Karpas-422 (cell line): ENCODE measurements around the gene KCTD7. TPM values are rescaled to one million over a fixed set of nuclear protein-coding genes. Genes with fewer than 3 reads are reported as not detected.

ENCODE experiments used
- DNase-seq: peaks from one replicate; pipeline ENCODE4 v3.0.0-alpha.2; 2015
- H2AFZ ChIP-seq: fragments of 200-600 bp; sonication (generic); 2 replicates; pipeline ENCODE4 v1.6.1; 2014; ENCODE audit warnings: antibody characterized with exemption, low read length, mixed read lengths
- H3K27ac ChIP-seq: fragments of 200-600 bp; sonication (generic); 2 replicates; pipeline ENCODE4 v1.5.1; 2014; ENCODE audit warnings: mild to moderate bottlenecking, low read length, moderate library complexity
- H3K27me3 ChIP-seq: fragments of 200-600 bp; sonication (generic); 2 replicates; pipeline ENCODE4 v1.6.1; 2014; ENCODE audit warnings: low read length, mixed read lengths
- H3K36me3 ChIP-seq: fragments of 200-600 bp; sonication (generic); 2 replicates; pipeline ENCODE4 v1.6.1; 2014; ENCODE audit warnings: low read length, mixed read lengths; ENCODE audit not compliant: insufficient read depth
- H3K4me1 ChIP-seq: fragments of 200-600 bp; sonication (generic); 2 replicates; pipeline ENCODE4 v1.6.1; 2014; ENCODE audit warnings: mild to moderate bottlenecking, low read length, mixed read lengths
- H3K4me2 ChIP-seq: fragments of 200-600 bp; sonication (generic); 2 replicates; pipeline ENCODE4 v1.6.1; 2014; ENCODE audit warnings: low read length, low read depth, mild to moderate bottlenecking; ENCODE audit not compliant: poor library complexity, severe bottlenecking
- H3K4me3 ChIP-seq: fragments of 200-600 bp; sonication (generic); 2 replicates; pipeline ENCODE4 v1.5.1; 2014; ENCODE audit warnings: mild to moderate bottlenecking, antibody characterized with exemption, low read length, mixed read lengths
- H3K79me2 ChIP-seq: fragments of 200-600 bp; sonication (generic); 2 replicates; pipeline ENCODE4 v1.6.1; 2014; ENCODE audit warnings: mild to moderate bottlenecking, low read length, mixed read lengths
- H3K9ac ChIP-seq: fragments of 200-600 bp; sonication (generic); 2 replicates; pipeline ENCODE4 v1.6.0; 2014; ENCODE audit warnings: low read length
- H3K9me2 ChIP-seq: fragments of 200-600 bp; sonication (generic), shearing (Covaris generic); replicated peaks from 2 replicates; pipeline ENCODE4 v1.6.0; 2014; ENCODE audit warnings: mild to moderate bottlenecking, low read length, moderate library complexity; ENCODE audit not compliant: insufficient read depth
- H3K9me3 ChIP-seq: fragments of 300-700, 200-600 bp; sonication (generic); 2 replicates; pipeline ENCODE4 v1.6.1; 2014; ENCODE audit warnings: low read length, mixed read lengths
- H4K20me1 ChIP-seq: fragments of 200-600 bp; sonication (generic); 2 replicates; pipeline ENCODE4 v1.6.1; 2014; ENCODE audit warnings: mild to moderate bottlenecking, antibody characterized with exemption, low read length, low read depth; ENCODE audit not compliant: insufficient read depth
- total RNA-seq: library from RNA; depleted of rRNA; stranded (reverse); fragments of >200 nt; shearing (Covaris generic); gene quantifications from 2 replicates; pipeline ENCODE4 v1.2.3, GENCODE V29; 2014; ENCODE audit warnings: low replicate concordance

The KCTD7 gene
- total RNA-seq, 1 experiment from 2014 or later, result 23.2 TPM

- no peak overlapping the region for H3K4me2 ChIP-seq
- H4K20me1 ChIP-seq, result peaks cover 22% of the 10 kb centered on the region; the same call in 1 of the 2 replicates
- DNase-seq, result no peak
- no peak overlapping the region for H3K9ac ChIP-seq
- H3K4me3 ChIP-seq, result no peak overlapping the region
- no peaks in the 10 kb centered on the region for H3K9me2 ChIP-seq
- no peaks in the 10 kb centered on the region for H3K9me3 ChIP-seq
- H3K27me3 ChIP-seq, result no peaks in the 10 kb centered on the region
- H3K27ac ChIP-seq, result no peak overlapping the region
- H3K36me3 ChIP-seq, result no peaks in the 10 kb centered on the region
- peaks cover 16% of the 10 kb centered on the region for H3K4me1 ChIP-seq
- peaks cover 87% of the 10 kb centered on the region for H3K79me2 ChIP-seq
- no peak overlapping the region for H2AFZ ChIP-seq
These were observed 36.1 kb downstream of the KCTD7 start for GRCh38 chr7:66664590-66665293.

- Histone ChIP-seq H3K4me1 (peaks cover 22% of the 10 kb centered on the region), H2AFZ (no peak overlapping the region), H3K27ac (no peak overlapping the region), H3K27me3 (no peaks in the 10 kb centered on the region), H3K9me3 (no peaks in the 10 kb centered on the region), H3K4me2 (no peak overlapping the region), H3K36me3 (0 out of 2 replicates have a peak, but pooled peaks cover 3% of the 10 kb centered on the region), H3K9me2 (no peaks in the 10 kb centered on the region), H3K79me2 (peaks cover 86% of the 10 kb centered on the region), H3K9ac (no peak overlapping the region), H4K20me1 (peaks cover 22% of the 10 kb centered on the region; the same call in 1 of the 2 replicates), H3K4me3 (no peak overlapping the region)
- no peak for DNase-seq
These were observed 37.8 kb downstream of the KCTD7 start for GRCh38 chr7:66666313-66666952.

- H3K9me3 ChIP-seq, result no peaks in the 10 kb centered on the region
- no peak overlapping the region for H3K4me2 ChIP-seq
- H3K27me3 ChIP-seq, result no peaks in the 10 kb centered on the region
- no peak overlapping the region for H3K9ac ChIP-seq
- H3K9me2 ChIP-seq, result no peaks in the 10 kb centered on the region
- H4K20me1 ChIP-seq, result peaks cover 22% of the 10 kb centered on the region; the same call in 1 of the 2 replicates
- peaks cover 85% of the 10 kb centered on the region for H3K79me2 ChIP-seq
- H3K27ac ChIP-seq, result no peak overlapping the region
- H3K4me1 ChIP-seq, result peaks cover 22% of the 10 kb centered on the region
- no peak overlapping the region for H3K4me3 ChIP-seq
- DNase-seq, result no peak
- H3K36me3 ChIP-seq, result 0 out of 2 replicates have a peak, but pooled peaks cover 3% of the 10 kb centered on the region
- no peak overlapping the region for H2AFZ ChIP-seq
These were observed 38.5 kb downstream of the KCTD7 start for GRCh38 chr7:66667023-66667728.

- H3K79me2 ChIP-seq, result peaks cover 76% of the 10 kb centered on the region
- no peak overlapping the region for H3K9ac ChIP-seq
- H3K27me3 ChIP-seq, result no peaks in the 10 kb centered on the region
- no peak overlapping the region for H2AFZ ChIP-seq
- DNase-seq, result no peak
- no peak overlapping the region; the same call in 1 of the 2 replicates for H3K27ac ChIP-seq
- H3K4me1 ChIP-seq, result peaks cover 22% of the 10 kb centered on the region
- no peaks in the 10 kb centered on the region for H3K9me2 ChIP-seq
- H3K9me3 ChIP-seq, result no peaks in the 10 kb centered on the region
- H3K4me2 ChIP-seq, result no peak overlapping the region
- H3K4me3 ChIP-seq, result no peak overlapping the region
- peaks cover 16% of the 10 kb centered on the region; the same call in 1 of the 2 replicates for H4K20me1 ChIP-seq
- H3K36me3 ChIP-seq, result 0 out of 2 replicates have a peak, but pooled peaks cover 3% of the 10 kb centered on the region
These were observed 39.4 kb downstream of the KCTD7 start for GRCh38 chr7:66668112-66668511.

- H3K9me2 ChIP-seq, result no peaks in the 10 kb centered on the region
- no peak for DNase-seq
- H4K20me1 ChIP-seq, result peaks cover 16% of the 10 kb centered on the region; the same call in 1 of the 2 replicates
- H3K27me3 ChIP-seq, result no peaks in the 10 kb centered on the region
- H3K4me1 ChIP-seq, result peaks cover 22% of the 10 kb centered on the region
- no peak overlapping the region for H2AFZ ChIP-seq
- no peak overlapping the region for H3K4me2 ChIP-seq
- H3K36me3 ChIP-seq, result 0 out of 2 replicates have a peak, but pooled peaks cover 3% of the 10 kb centered on the region
- H3K4me3 ChIP-seq, result no peak overlapping the region
- H3K79me2 ChIP-seq, result peaks cover 77% of the 10 kb centered on the region
- peak overlapping the region; percentile 64; the same call in 1 of the 2 replicates for H3K27ac ChIP-seq
- no peak overlapping the region for H3K9ac ChIP-seq
- no peaks in the 10 kb centered on the region for H3K9me3 ChIP-seq
These were observed 40.0 kb downstream of the KCTD7 start for GRCh38 chr7:66668677-66669076.

GRCh38 chr7:66669088-66669487 is 40.4 kb downstream of the KCTD7 start:
- H3K4me3 ChIP-seq, result no peak overlapping the region
- H3K4me1 ChIP-seq, result peaks cover 25% of the 10 kb centered on the region
- H4K20me1 ChIP-seq, result peaks cover 16% of the 10 kb centered on the region; the same call in 1 of the 2 replicates
- H3K9ac ChIP-seq, result no peak overlapping the region
- H3K9me2 ChIP-seq, result no peaks in the 10 kb centered on the region
- H3K79me2 ChIP-seq, result peaks cover 75% of the 10 kb centered on the region
- H3K4me2 ChIP-seq, result no peak overlapping the region
- no peak overlapping the region for H2AFZ ChIP-seq
- no peak for DNase-seq
- no peaks in the 10 kb centered on the region for H3K9me3 ChIP-seq
- no peaks in the 10 kb centered on the region for H3K27me3 ChIP-seq
- H3K36me3 ChIP-seq, result 0 out of 2 replicates have a peak, but pooled peaks cover 3% of the 10 kb centered on the region
- peak overlapping the region; percentile 64; the same call in 1 of the 2 replicates for H3K27ac ChIP-seq

GRCh38 chr7:66669496-66669895 is 40.8 kb downstream of the KCTD7 start:
- no peak overlapping the region for H3K4me2 ChIP-seq

More at GRCh38 chr7:66669496-66669895, 40.8 kb downstream of the KCTD7 start:
- Histone ChIP-seq H2AFZ (no peak overlapping the region), H3K9me3 (no peaks in the 10 kb centered on the region), H4K20me1 (peaks cover 16% of the 10 kb centered on the region; the same call in 1 of the 2 replicates), H3K79me2 (peaks cover 73% of the 10 kb centered on the region), H3K4me3 (no peak overlapping the region), H3K9me2 (no peaks in the 10 kb centered on the region), H3K4me1 (peaks cover 30% of the 10 kb centered on the region), H3K27me3 (no peaks in the 10 kb centered on the region), H3K36me3 (0 out of 2 replicates have a peak, but pooled peaks cover 3% of the 10 kb centered on the region), H3K9ac (no peak overlapping the region), H3K27ac (peak overlapping the region; percentile 64; the same call in 1 of the 2 replicates)
- no peak for DNase-seq
